GM19463 (cell line): ENCODE measurements around the gene GIMAP6.
"Not testable (repeated sequence)": the region's sequence is repeated elsewhere in the genome, so short reads cannot be mapped to it uniquely, and the experiment has no call there.

Experiments
- ATAC-seq: cut with Tn5 transposase; IDR thresholded peaks from one replicate; pipeline ENCODE4 v1.9.1; 2021; ENCODE audit warnings: mild to moderate bottlenecking, moderate library complexity; ENCODE audit not compliant: unreplicated experiment

GIMAP6 gene

DNA sequence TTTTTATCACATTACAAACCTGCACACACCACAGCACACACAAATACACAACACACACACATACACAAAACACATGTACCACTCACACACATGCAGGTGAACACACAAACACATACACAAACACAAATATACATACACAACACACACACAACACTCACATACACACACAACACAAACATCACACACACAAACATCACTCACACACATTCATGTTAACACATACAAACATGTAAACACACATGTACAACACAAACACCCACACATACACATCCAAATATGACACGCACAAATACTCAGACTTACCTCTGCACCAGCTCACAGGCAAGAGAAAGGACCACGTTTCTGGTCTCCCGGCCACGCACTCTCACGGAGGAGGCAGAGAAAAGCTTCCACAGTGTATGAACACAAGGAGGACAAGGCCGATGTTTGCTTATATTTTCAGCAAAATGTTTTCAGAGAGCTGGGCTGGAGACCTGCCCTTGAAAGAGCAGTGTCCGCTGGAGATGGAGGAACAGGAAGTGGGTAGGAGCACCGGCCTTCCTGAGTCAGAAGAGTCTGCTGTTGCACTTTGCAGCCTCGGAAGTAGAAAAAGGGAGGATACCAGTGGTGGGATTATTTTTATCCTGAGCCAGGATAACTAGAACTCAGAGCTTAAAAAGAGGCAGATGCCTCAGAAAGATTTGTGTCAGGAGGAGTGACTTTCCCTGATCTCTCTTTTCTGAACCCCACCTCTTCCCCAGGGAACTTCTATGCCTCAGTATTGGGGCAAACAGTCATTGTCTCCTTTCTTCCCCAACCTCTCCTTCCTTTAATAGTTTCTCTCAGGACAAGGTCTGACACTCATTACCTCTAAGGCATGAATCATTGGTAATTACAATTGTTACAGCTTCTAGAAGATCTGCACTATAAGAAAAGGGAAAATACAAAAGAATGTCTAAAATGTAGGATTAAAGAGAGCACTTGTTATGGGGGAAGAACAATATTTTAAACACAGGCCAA, at the start of gene GIMAP6:
TSS of gene GIMAP6 (minus strand) at position 520 of the 999 bp plus-strand sequence. CDS start 2,243 bp downstream, outside the sequence.
- peak; percentile 87 for ATAC-seq

- ATAC-seq: not testable (repeated sequence)
Measured at GRCh38 chr7:150680364-150680763, 48.2 kb upstream of the GIMAP6 start.

DNA sequence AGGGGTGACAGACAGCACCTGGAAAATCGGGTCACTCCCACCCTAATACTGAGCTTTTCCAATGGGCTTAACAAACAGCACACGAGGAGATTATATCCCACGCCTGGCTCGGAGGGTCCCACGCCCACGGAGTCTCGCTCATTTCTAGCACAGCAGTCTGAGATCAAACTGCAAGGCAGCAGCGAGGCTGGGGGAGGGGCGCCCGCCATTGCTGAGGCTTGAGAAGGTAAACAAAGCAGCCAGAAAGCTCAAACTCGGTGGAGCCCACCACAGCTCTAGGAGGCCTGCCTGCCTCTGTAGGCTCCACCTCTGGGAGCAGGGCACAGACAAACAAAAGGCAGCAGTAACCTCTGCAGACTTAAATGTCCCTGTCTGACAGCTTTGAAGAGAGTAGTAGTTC, 46.4 kb upstream of the GIMAP6 start:
- not testable (repeated sequence) for ATAC-seq

GRCh38 chr7:150676854-150677253, 44.7 kb upstream of the GIMAP6 start:
- not testable (repeated sequence) for ATAC-seq

GRCh38 chr7:150676276-150676675, 44.1 kb upstream of the GIMAP6 start:
- not testable (repeated sequence) for ATAC-seq

- ATAC-seq: no peak
Measured at GRCh38 chr7:150675714-150676113, 43.5 kb upstream of the GIMAP6 start.

GRCh38 chr7:150671798-150672585, 39.8 kb upstream of the GIMAP6 start:
- not testable (repeated sequence) for ATAC-seq

DNA sequence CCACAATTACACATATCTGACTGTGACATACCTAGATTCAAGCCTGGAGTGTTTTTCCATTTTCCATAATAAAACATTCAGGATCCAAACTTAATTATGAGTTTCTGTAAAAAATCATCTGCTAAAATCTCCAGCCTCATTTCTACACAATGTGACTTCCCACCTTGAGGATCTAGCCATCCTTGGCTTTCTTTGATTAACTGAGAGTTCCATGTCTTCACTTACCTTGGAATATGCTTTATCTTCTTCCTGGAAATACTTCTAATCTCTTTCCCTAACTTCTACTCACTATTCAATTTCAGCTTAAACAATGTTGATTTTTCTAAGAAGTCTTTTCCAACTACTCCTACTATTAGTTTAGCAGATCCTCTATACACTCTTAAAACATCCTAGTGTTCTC, 36.8 kb upstream of the GIMAP6 start:
- no peak for ATAC-seq

GRCh38 chr7:150668472-150668911, 36.3 kb upstream of the GIMAP6 start:
- peak; percentile 78 for ATAC-seq

DNA sequence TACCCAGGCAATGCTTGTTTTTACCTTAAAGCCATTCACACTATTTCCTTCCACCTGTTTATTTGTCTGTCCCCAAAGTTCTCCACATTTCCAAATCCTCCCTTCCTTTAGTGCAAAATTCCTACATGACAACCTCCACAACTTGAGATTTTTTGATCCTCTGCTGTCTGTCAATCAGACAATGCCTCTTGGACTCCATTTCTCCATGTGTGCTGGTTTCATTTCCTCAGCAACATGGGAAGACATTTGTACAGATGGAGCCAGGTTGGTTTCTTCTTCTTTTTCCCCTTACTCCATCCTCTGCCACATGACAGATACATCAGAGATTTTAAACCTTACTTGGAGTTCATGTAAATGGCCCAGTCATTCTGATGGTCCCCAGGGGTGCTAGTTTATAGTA, 34.2 kb upstream of the GIMAP6 start:
- ATAC-seq: no peak

GRCh38 chr7:150665896-150666295, 33.7 kb upstream of the GIMAP6 start:
- no peak for ATAC-seq

GRCh38 chr7:150665089-150665748, 33.0 kb upstream of the GIMAP6 start:
- ATAC-seq: no peak

DNA sequence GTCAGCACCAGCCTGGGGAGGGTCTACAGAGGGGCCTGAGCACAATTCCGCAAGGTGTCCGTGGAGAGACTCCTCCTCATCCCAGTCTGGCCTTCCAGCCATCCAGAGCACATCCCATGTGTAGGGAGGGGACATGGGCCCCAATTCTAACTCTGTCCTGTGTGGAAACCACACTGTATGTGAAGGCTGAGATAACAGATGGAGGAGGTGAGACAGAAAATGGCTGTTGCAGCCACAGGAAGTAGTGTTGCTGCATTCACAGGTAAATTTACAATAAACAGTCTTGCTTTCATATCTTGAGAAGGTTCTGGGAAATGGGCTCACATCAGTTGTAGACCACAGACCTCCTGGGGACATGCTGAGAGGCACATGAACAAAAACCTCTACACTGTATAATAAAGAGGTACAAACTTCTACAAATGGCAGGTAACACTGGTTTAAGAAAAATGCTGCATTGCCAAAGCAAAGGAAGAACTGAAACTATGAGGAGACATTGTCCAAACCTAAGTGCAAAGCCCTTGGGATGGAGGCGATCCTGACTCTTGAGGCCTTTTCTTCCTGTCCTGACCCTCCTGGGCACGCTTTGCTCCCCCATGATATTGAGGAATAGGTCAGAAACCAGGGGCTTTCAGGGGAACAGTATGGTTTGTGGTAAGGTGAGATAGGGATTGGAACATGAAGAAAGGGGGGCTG, 31.8 kb upstream of the GIMAP6 start:
- ATAC-seq: no peak

GRCh38 chr7:150662821-150663220, 30.6 kb upstream of the GIMAP6 start:
- ATAC-seq: not testable (repeated sequence)

DNA sequence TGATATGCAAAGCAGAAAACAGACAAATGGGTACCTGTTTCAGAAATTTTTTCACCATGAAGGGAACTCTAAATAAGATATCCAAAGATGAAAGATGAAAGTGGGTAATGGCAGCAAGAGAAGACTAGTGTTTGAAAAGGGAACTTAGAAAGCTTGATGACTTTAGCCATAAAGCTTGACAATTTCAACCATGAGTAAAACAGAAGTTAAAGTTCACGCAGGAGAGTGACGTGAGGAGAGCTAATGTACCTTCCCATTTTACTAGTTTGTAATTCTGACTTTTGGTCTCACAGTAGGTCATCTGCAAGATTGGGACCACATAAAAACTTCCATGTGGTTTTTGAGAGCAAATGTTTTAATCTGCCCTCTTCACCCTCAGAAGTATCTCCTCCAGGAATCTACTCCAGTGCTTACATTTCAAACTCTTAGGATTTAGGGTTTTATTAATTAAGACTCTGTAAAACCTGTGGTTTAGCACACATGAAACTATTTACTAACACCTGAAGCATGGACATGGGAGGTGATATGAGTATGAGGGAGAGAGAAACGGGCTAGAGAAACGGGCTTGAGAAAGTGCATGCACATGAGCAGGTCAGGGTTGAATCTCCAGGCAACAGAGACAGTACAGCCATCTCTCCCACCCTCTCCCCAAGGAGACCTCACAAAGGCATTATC, 28.9 kb upstream of the GIMAP6 start:
- ATAC-seq: no peak

DNA sequence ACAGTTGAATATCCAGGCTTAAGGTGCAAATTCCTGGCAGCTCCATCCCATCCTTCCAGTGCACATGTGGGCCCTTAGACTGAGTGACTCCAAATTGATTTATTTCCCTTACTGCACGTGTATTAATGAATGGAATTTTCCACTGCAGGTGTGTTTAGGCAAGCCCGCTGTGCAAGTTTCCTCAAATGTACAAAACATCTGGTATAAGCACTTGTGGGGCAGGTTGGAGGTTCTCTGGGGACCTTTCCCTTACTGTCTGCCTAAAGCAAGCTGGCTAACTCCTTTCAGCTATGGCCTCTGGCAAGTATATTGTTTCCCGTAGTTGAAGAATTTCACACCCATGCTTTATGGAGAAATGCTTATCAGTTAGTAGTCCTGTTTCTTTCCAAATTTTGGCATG, 25.3 kb upstream of the GIMAP6 start:
- ATAC-seq: no peak

DNA sequence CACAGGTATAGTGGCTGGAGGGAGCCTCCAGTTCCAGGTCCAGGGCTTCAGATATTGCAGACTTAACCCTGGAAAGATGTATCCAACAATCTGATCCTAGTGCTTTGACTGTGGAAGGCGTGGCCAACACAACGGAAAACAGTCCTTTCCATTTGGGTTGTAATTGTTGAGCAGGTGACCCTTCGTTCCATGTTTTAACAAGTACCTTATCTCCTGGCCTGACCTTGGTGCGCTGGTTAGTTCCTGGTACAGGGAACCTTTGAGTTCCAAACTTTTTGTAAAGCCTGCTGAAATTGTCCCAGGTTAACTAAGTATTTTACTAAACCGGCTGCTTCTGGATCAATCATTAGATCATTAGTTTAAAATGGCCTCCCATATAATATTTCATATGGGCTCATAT, 23.9 kb upstream of the GIMAP6 start:
- ATAC-seq: no peak

DNA sequence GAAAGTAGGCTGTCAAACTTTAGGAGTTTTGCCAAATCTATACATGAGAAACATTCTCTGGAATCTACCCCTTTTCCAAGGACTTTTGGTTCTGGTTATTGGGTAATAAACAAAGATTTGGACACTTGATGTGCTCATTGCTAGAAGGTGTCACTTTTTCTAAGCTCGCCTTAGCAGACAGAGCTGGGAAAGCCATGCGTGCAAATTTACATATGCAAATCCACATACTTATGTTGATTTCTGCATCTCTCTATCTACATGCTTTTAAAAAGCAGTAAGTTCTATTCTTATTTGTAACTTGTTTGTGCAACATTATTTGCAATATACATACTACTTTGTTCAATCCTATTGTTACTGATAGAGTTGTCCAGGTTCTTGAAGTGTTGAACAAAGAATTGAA, 22.5 kb upstream of the GIMAP6 start:
- no peak for ATAC-seq

- ATAC-seq: no peak
Measured at GRCh38 chr7:150649080-150649385, 16.8 kb upstream of the GIMAP6 start.
